HL-60 (cell line): ENCODE measurements around the gene DNM3.

ENCODE experiments used
- GABPA ChIP-seq: IDR thresholded peaks from 2 replicates; pipeline ENCODE4 v1.6.1; 2012; ENCODE audit warnings: low read depth
- TF ChIP-seq, protein P1 (sequence below): IDR thresholded peaks from one replicate; pipeline ENCODE4 v1.5.1; 2011; ENCODE audit warnings: low read length, control low read depth, inconsistent platforms; ENCODE audit not compliant: insufficient read depth

DNA sequence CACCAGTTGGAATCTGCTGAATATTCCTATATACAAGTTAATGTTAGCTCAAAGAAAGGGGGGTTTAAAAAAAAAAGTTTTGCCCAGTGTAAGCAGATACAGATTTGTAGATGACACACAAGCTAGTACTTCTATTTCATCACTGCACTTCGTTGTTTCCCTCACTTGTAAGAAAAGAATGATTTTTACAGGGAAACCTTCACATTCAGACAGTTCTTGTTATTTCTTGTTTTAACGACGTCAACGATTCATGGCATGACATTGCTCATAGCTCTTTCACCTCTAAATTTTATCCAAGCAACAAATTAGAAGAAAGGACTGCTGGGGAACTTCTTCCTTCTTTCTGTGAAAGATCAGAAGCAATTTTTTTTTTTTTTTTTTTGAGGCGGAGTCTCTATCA, 553.5 kb downstream of the DNM3 start:
- TF ChIP-seq, protein P1, sequence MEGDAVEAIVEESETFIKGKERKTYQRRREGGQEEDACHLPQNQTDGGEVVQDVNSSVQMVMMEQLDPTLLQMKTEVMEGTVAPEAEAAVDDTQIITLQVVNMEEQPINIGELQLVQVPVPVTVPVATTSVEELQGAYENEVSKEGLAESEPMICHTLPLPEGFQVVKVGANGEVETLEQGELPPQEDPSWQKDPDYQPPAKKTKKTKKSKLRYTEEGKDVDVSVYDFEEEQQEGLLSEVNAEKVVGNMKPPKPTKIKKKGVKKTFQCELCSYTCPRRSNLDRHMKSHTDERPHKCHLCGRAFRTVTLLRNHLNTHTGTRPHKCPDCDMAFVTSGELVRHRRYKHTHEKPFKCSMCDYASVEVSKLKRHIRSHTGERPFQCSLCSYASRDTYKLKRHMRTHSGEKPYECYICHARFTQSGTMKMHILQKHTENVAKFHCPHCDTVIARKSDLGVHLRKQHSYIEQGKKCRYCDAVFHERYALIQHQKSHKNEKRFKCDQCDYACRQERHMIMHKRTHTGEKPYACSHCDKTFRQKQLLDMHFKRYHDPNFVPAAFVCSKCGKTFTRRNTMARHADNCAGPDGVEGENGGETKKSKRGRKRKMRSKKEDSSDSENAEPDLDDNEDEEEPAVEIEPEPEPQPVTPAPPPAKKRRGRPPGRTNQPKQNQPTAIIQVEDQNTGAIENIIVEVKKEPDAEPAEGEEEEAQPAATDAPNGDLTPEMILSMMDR = no peak
- TF ChIP-seq GABPA = no peak
